MV-4-11 (cell line): Measurements from ENCODE around the gene CYLC1.

ENCODE experiments used
- DNase-seq: peaks from one replicate; lab custom pipeline; 2025; lab: John Stamatoyannopoulos, UW

The CYLC1 gene

DNA sequence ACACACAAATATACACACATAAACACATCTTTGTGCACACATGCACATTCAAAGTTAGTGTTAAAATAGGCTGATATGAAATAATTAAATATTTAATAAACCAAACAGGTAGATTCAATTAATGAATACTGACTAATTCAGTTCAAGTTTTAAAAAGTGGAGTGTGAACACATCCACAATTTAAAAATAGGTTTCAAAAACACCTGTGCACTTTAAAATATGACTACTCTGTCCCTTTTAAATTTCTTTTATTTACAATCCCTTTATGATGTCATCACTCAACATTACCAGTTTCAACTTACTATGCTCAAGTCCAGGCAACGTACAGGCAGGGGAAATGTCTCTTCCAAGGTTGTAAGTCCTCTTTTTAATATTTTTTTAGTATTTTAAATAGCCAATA, at the start of gene CYLC1:
TSS of gene CYLC1 (plus strand) at position 301 of the 400 bp plus-strand sequence. CDS start at position 338, 37 bp downstream.
- DNase-seq: no peak

GRCh38 chrX:83819304-83819703, 41.6 kb upstream of the CYLC1 start:
- DNase-seq: no peak

DNA sequence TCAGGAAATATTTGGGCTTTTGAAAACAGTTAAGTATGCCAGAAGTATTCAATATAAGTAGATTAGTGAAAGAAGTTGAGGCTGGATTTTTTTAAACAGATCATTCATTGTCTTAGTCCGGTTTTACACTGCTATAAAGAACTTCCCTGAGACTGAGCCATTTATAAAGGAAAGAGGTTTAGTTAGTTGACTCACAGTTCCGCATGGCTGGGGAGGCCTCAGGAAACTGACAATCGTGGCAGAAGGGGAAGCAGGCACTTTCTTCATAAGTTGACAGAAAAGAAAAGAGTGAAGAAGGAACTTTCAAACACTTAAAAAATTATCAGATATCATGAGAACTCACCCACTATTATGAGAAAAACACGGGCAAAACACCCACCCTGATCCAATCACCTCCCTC, 31.1 kb upstream of the CYLC1 start:
- peak; percentile 64 for DNase-seq

GRCh38 chrX:83845397-83845796, 15.5 kb upstream of the CYLC1 start:
- DNase-seq: peak; percentile 21

GRCh38 chrX:83847339-83847738, 13.6 kb upstream of the CYLC1 start:
- no peak for DNase-seq

DNA sequence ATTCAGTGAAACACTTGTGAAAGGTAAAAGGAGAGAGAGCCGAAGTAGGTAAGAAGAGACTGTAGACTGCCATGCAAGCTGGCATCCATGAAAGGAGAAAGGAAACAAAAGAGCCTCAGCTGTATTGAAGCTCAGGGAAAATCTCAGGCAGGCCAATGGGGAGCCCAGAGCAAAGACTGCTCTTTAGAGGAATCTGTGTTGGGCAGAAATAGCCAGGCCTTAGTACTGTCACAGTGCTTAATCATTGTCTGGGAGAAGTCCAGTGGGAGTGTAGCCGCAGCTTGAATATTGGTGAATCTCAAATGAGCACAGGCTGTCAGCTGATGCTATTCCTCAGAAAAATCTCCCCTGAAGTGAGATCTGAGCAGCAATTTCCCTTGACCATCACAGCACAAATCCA, 27.6 kb downstream of the CYLC1 start:
- DNase-seq: no peak

DNA sequence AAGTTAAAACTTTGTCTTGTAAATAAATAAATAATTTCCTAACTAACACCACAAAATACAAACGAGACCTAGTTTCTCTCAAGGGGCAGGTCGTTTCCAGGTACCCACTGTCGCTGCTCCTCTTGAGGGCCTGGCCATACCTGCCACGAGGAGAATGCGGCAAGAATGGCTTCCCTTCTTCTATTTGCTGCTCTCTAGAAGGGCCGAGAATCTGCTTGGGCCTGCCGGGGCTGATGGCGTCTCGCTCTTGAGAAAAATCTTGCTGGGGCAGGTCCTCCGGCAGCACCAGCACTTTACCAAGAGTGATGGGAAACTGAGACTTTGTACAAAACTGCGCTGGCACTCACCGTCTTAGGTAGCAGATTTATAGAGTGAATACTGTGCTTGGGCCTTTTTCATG, 31.5 kb downstream of the CYLC1 start:
- DNase-seq: no peak

- no peak for DNase-seq
These were observed 46.0 kb downstream of the CYLC1 start for GRCh38 chrX:83906921-83907320.

DNA sequence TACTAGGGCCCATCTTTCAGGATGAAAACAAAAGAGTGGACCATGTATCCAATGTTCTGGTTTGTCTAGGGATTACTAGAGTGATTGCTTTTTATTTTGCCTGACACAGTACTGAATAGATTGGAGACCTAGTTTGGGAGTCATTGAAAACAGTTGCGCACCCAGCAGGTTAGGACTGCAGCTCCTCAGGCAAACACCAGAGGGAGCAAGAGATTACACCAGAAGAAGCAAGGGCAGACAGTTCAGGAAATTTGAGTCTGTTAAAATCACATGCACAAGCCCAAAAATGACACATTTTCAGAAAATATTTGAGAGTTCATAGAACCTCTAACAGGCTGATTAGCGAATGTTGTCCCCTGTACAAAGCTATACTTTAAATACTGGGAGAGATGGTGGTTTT, 55.6 kb downstream of the CYLC1 start:
- DNase-seq: no peak

DNA sequence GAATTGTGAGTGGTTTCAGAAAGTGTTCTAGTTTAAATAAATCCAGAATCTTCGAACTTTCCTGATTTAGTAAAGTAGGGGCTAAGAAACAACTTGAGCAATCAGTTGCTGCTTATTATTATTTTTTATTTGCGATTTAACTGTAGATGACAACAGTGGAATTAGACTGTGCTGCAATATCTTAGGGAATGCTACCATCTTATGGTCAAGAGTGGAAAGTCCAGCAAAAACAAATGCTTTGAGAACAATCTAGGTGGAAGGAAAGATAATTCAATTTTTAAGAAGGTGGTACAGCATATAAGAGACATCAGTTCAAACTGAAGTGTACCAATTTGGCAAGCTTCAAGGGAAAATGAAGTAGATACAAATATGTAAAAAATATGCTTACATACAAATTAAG, 73.3 kb downstream of the CYLC1 start:
- no peak for DNase-seq
